ENCODE results near the gene ZNF432. TPM values are rescaled to one million over a fixed set of nuclear protein-coding genes. Genes with fewer than 3 reads are reported as not detected.

The ZNF432 gene
- total and polyA plus RNA-seq, 10 of the 15 experiments (the other 5 are each of a cell fraction or from before 2014, with no cell fraction given) = 1.7 to 7.2 (median 4.3) TPM

DNA sequence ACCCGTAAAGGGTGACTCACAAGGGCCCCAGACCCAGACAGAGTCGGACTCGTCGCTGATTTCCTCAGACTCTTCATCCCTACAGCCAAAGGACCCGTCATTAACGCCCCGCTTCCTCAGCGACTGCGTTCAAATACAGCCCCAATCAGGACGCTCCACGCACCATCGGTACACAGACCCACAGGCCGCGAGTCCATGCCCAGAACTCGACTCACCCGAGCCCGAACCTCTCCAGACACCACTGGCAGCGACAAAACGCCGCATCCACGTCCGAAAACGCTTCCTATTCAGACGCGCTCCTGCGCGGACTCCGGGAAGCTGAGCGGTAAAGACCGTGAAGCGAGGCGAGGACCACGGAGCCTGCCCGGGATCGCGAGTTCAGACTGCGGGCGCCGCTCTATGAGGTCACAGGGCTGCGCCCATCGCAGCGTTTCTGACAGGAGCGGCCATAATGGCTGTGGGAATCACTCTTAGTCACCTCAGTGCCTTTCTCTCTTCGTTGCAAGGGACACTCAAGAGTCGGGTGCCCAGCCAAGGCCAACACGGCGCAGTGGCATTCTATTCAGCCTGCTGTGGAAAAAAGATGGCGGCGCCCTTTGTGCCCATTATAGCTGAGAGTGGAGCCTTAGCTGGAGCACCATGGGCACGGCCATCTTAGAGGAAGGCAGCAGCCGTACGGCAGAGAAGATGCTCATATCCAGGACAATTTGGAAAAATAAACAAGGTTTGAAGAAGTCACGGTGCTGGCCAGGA, 20.4 kb downstream of the ZNF432 start, which contains the start of gene ZNF614 (continued):
- TF ChIP-seq SRF (IDR thresholded peaks at IDR 0.05; ENCODE audit: low read depth in 2 of 2, low read length in 2 of 2) = peak in 1 of 2 experiments; percentile 93; a peak in 2 of 4 replicates
- peak; percentile 98 for TF ChIP-seq RCOR1 (conservative IDR thresholded peaks at IDR 0.05; ENCODE audit: low read depth, low read length)
- TF ChIP-seq RUNX3 (IDR thresholded peaks at IDR 0.05; ENCODE audit: low read length) = peak; percentile 61
- TF ChIP-seq ZNF217 (IDR thresholded peaks at IDR 0.05) = no peak
- TF ChIP-seq KAT2A (conservative IDR thresholded peaks at IDR 0.05; ENCODE audit: control insufficient read depth, low read depth, low read length) = no peak
- no peak for TF ChIP-seq ZBED1 (IDR thresholded peaks at IDR 0.05; ENCODE audit: borderline replicate concordance)
- TF ChIP-seq SMAD5 (IDR thresholded peaks at IDR 0.05; ENCODE audit: low read depth) = 0 out of 2 replicates have a peak, but pooled peaks have one; percentile 53
- TF ChIP-seq, protein P1, sequence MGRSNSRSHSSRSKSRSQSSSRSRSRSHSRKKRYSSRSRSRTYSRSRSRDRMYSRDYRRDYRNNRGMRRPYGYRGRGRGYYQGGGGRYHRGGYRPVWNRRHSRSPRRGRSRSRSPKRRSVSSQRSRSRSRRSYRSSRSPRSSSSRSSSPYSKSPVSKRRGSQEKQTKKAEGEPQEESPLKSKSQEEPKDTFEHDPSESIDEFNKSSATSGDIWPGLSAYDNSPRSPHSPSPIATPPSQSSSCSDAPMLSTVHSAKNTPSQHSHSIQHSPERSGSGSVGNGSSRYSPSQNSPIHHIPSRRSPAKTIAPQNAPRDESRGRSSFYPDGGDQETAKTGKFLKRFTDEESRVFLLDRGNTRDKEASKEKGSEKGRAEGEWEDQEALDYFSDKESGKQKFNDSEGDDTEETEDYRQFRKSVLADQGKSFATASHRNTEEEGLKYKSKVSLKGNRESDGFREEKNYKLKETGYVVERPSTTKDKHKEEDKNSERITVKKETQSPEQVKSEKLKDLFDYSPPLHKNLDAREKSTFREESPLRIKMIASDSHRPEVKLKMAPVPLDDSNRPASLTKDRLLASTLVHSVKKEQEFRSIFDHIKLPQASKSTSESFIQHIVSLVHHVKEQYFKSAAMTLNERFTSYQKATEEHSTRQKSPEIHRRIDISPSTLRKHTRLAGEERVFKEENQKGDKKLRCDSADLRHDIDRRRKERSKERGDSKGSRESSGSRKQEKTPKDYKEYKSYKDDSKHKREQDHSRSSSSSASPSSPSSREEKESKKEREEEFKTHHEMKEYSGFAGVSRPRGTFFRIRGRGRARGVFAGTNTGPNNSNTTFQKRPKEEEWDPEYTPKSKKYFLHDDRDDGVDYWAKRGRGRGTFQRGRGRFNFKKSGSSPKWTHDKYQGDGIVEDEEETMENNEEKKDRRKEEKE (IDR thresholded peaks at IDR 0.05) = no peak
- TF ChIP-seq LARP7 (IDR thresholded peaks at IDR 0.05) = no peak
- TF ChIP-seq, protein P2, sequence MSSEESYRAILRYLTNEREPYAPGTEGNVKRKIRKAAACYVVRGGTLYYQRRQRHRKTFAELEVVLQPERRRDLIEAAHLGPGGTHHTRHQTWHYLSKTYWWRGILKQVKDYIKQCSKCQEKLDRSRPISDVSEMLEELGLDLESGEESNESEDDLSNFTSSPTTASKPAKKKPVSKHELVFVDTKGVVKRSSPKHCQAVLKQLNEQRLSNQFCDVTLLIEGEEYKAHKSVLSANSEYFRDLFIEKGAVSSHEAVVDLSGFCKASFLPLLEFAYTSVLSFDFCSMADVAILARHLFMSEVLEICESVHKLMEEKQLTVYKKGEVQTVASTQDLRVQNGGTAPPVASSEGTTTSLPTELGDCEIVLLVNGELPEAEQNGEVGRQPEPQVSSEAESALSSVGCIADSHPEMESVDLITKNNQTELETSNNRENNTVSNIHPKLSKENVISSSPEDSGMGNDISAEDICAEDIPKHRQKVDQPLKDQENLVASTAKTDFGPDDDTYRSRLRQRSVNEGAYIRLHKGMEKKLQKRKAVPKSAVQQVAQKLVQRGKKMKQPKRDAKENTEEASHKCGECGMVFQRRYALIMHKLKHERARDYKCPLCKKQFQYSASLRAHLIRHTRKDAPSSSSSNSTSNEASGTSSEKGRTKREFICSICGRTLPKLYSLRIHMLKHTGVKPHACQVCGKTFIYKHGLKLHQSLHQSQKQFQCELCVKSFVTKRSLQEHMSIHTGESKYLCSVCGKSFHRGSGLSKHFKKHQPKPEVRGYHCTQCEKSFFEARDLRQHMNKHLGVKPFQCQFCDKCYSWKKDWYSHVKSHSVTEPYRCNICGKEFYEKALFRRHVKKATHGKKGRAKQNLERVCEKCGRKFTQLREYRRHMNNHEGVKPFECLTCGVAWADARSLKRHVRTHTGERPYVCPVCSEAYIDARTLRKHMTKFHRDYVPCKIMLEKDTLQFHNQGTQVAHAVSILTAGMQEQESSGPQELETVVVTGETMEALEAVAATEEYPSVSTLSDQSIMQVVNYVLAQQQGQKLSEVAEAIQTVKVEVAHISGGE (CRISPR knock-in tag; IDR thresholded peaks at IDR 0.05) = no peak
- TF ChIP-seq SPI1 (IDR thresholded peaks at IDR 0.05; ENCODE audit: borderline replicate concordance, insufficient read depth, low read depth, low read length) = no peak
- TF ChIP-seq BHLHE40 (IDR thresholded peaks at IDR 0.05; ENCODE audit: borderline replicate concordance in 1 of 2, low read depth in 2 of 2, low read length in 1 of 2) = peak in 1 of 2 experiments; percentile 25; a peak in 1 of 4 replicates
- TF ChIP-seq IKZF1 (conservative IDR thresholded peaks at IDR 0.05) = peak; percentile 99
- TF ChIP-seq, protein P3, sequence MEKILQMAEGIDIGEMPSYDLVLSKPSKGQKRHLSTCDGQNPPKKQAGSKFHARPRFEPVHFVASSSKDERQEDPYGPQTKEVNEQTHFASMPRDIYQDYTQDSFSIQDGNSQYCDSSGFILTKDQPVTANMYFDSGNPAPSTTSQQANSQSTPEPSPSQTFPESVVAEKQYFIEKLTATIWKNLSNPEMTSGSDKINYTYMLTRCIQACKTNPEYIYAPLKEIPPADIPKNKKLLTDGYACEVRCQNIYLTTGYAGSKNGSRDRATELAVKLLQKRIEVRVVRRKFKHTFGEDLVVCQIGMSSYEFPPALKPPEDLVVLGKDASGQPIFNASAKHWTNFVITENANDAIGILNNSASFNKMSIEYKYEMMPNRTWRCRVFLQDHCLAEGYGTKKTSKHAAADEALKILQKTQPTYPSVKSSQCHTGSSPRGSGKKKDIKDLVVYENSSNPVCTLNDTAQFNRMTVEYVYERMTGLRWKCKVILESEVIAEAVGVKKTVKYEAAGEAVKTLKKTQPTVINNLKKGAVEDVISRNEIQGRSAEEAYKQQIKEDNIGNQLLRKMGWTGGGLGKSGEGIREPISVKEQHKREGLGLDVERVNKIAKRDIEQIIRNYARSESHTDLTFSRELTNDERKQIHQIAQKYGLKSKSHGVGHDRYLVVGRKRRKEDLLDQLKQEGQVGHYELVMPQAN (conservative IDR thresholded peaks at IDR 0.05) = no peak; the same call in 1 of the 2 replicates
- TF ChIP-seq SUZ12 (IDR thresholded peaks at IDR 0.05; ENCODE audit: unreplicated experiment) = no peak
- TF ChIP-seq CREB1 (IDR thresholded peaks at IDR 0.05; ENCODE audit: low read depth) = peak; percentile 99
- TF ChIP-seq, protein P4, sequence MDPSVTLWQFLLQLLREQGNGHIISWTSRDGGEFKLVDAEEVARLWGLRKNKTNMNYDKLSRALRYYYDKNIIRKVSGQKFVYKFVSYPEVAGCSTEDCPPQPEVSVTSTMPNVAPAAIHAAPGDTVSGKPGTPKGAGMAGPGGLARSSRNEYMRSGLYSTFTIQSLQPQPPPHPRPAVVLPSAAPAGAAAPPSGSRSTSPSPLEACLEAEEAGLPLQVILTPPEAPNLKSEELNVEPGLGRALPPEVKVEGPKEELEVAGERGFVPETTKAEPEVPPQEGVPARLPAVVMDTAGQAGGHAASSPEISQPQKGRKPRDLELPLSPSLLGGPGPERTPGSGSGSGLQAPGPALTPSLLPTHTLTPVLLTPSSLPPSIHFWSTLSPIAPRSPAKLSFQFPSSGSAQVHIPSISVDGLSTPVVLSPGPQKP (IDR thresholded peaks at IDR 0.05; ENCODE audit: low read depth, low read length) = no peak
- peak; percentile 53 for TF ChIP-seq POU2F2 (IDR thresholded peaks at IDR 0.05; ENCODE audit: borderline replicate concordance, low read depth, low read length)
- peak; percentile 99 for TF ChIP-seq CHD2 (IDR thresholded peaks at IDR 0.05; ENCODE audit: borderline replicate concordance, low read depth, low read length)
